Body of pancreas (tissue), 4 donors: Measurements from ENCODE around the gene DSP. TPM values are rescaled to one million over a fixed set of nuclear protein-coding genes. Genes with fewer than 3 reads are reported as not detected.
A peak's percentile ranks its signal among the peaks of the same experiment; 100 is the strongest.

ENCODE experiments used
- ATAC-seq: fragments of 150-250 bp; one replicate; pipeline ENCODE4 v1.9.1; 2016
- DNase-seq, 4 donors: peaks; one replicate each; pipeline ENCODE4 v3.0.0-alpha.2; 2019
- H3K27ac ChIP-seq, 4 donors: fragments of 200-600 bp; sonication (generic); 1 replicate in 3 of 4; 2 replicates in 1 of 4; pipeline versions ENCODE4 v1.5.1 to v1.6.1; 2016 to 2019; ENCODE audit warnings: mild to moderate bottlenecking in 1 of 4, mixed read lengths in 1 of 4, moderate library complexity in 1 of 4
- H3K27me3 ChIP-seq, 2 donors: fragments of 200-600 bp; sonication (generic); one replicate each; pipeline ENCODE4 v1.6.0; 2016; ENCODE audit warnings: mild to moderate bottlenecking in 1 of 2
- H3K36me3 ChIP-seq, 2 donors: fragments of 200-600 bp; sonication (generic); replicated peaks in 1 of 2; 2 replicates each; pipeline ENCODE4 v1.5.1; 2016; ENCODE audit warnings: low read depth in 2 of 2; ENCODE audit not compliant: insufficient read depth in 1 of 2
- H3K4me1 ChIP-seq: fragments of 200-600 bp; sonication (generic); one replicate; pipeline ENCODE4 v1.6.0; 2016
- H3K4me3 ChIP-seq, 2 donors: fragments of 200-600 bp; sonication (generic); 1 replicate in 1 of 2; 2 replicates in 1 of 2; pipeline ENCODE4 v1.5.1; 2016 to 2019
- H3K9me3 ChIP-seq, 3 donors: fragments of 200-600 bp; sonication (generic); 1 replicate in 2 of 3; 2 replicates in 1 of 3; pipeline ENCODE4 v1.5.1; 2016
- CTCF ChIP-seq, 7 experiments: fragments of 450-650 bp in 4 of 7; fragments of 200-600 bp in 3 of 7; sonication (generic) in 3 of 7; IDR thresholded peaks; one replicate each; pipeline ENCODE4 v1.5.1; 2016 to 2019; ENCODE audit warnings: antibody characterized with exemption in 7 of 7
- POLR2A ChIP-seq, 3 donors: fragments of 450-650 bp; IDR thresholded peaks; one replicate each; pipeline ENCODE4 v1.6.1; 2016; ENCODE audit warnings: antibody characterized with exemption in 3 of 3, mild to moderate bottlenecking in 2 of 3
- WGBS, 2 donors: methylation state at CpG; one replicate each; pipeline ENCODE4 v1.1.5; 2017; 5-methylcytosine and 5-hydroxymethylcytosine counted together
- intact Hi-C: fragments of 100-400 bp; cut with DNase I; formaldehyde crosslinking; loops from one replicate; pipeline ENCODE4 v1.15.1; 2023
- total RNA-seq, 2 donors: library from RNA; depleted of rRNA; stranded (reverse); fragments of >200 nt; gene quantifications; one replicate each; pipeline ENCODE4 v1.1.0, GENCODE V29; 2016

The DSP gene
- total RNA-seq, 2 donors from 2014 or later, result 85.0 to 127 TPM

GRCh38 chr6:7580927-7581618, 39.6 kb downstream of the DSP start:
- TF ChIP-seq POLR2A (IDR thresholded peaks at IDR 0.05), result no peak
- TF ChIP-seq CTCF (IDR thresholded peaks at IDR 0.05), result no peak
- DNase-seq, result no peak
- no peak overlapping the region for H3K27ac ChIP-seq
- H3K27me3 ChIP-seq, result no peaks in the 10 kb centered on the region
- intact Hi-C loops, result no loop called here
- ATAC-seq, result no peak
- 69 to 81% methylated on average over 14 of the region's 14 CpGs for WGBS, 2 donors
- H3K4me3 ChIP-seq, result no peak overlapping the region
- H3K9me3 ChIP-seq, result no peaks in the 10 kb centered on the region
- no peaks in the 10 kb centered on the region for H3K4me1 ChIP-seq
- H3K36me3 ChIP-seq, result peaks cover 17 to 59% of the 10 kb centered on the region in 2 donors

- H3K36me3 ChIP-seq, result peaks cover 13 to 27% of the 10 kb centered on the region in 2 donors
- no peak overlapping the region for H3K27ac ChIP-seq
- DNase-seq, result no peak
- no peaks in the 10 kb centered on the region for H3K27me3 ChIP-seq
- intact Hi-C loops, result no loop called here
- peaks cover 10% of the 10 kb centered on the region for H3K4me1 ChIP-seq
- no peak overlapping the region for H3K4me3 ChIP-seq
- ATAC-seq, result no peak
- no peak for TF ChIP-seq CTCF (IDR thresholded peaks at IDR 0.05)
- no peaks in the 10 kb centered on the region for H3K9me3 ChIP-seq
- 94 to 98% methylated on average over 28 of the region's 28 CpGs for WGBS, 2 donors
Observed at GRCh38 chr6:7585287-7585930, 43.9 kb downstream of the DSP start.

DNA sequence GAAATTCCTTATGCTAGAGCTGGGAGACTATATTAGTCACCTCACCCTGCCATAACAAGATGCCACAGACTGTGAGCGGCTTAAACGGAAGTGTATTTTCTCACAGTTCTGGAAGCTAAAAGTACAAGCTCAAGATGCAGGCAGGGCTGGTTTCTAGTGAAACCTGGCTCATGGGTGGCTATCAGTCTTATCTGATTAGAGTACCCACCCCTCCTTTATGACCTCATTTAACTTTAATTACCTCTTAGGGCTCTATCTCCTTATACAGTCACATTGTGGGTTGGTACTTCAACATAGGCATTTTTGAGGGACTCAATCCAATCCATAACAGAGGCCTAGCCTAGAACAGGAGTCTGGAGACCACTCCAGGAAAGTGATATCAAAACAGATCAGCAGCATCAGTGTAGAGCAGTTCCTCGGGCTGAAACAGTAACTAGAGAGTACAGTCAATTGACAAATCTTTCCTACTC, 46.2 kb downstream of the DSP start:
- no peaks in the 10 kb centered on the region for H3K9me3 ChIP-seq
- ATAC-seq, result peak; percentile 23
- no peak overlapping the region for H3K4me3 ChIP-seq
- peak in 2 of 4 donors; percentile 23 to 33 for DNase-seq
- peak overlapping the region in 2 of 4 donors; percentile 22 to 36 for H3K27ac ChIP-seq
- peaks cover 28% of the 10 kb centered on the region for H3K4me1 ChIP-seq
- TF ChIP-seq POLR2A (IDR thresholded peaks at IDR 0.05) (no peak), CTCF (IDR thresholded peaks at IDR 0.05) (no peak)
- intact Hi-C loops, result no loop called here
- H3K27me3 ChIP-seq, result no peaks in the 10 kb centered on the region
- WGBS, 2 donors, result 43 to 47% methylated on average over 3 of the region's 3 CpGs
- H3K36me3 ChIP-seq, result peaks cover 9 to 19% of the 10 kb centered on the region in 2 donors

DNA sequence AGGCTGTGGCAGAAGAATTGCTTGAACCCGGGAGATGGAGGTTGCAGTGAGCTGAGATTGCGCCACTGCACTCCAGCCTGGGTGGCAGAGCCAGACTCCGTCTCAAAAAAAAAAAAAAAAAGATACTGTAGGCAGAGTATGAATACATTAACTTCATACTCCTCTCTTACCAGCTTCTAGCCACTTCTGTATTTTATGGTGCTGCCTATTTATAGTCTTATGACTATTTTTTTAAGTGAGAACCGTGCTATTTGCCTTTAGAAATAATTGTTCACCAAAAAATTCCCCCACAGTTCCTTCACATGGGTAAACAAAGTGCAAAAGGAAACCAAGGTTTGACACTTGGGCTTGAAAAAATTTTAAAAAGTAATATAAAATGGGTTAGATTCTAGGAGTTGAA, 47.0 kb downstream of the DSP start:
- Histone ChIP-seq H3K27ac (peak overlapping the region in 1 of 4 donors; percentile 84), H3K4me3 (no peak overlapping the region), H3K27me3 (no peaks in the 10 kb centered on the region), H3K4me1 (peaks cover 35% of the 10 kb centered on the region), H3K36me3 (peaks cover under 1 to 12% of the 10 kb centered on the region in 2 donors), H3K9me3 (no peaks in the 10 kb centered on the region)
- WGBS, 2 donors, result 48 to 67% methylated on average over 4 of the region's 4 CpGs
- intact Hi-C loops, result no loop called here
- DNase-seq (no peak), ATAC-seq (no peak)
- TF ChIP-seq CTCF (IDR thresholded peaks at IDR 0.05) (no peak), POLR2A (IDR thresholded peaks at IDR 0.05) (no peak)
